Measurements from ENCODE around the gene FAM222A. TPM values are rescaled to one million over a fixed set of nuclear protein-coding genes. Genes with fewer than 3 reads are reported as not detected.

FAM222A gene
- total and polyA plus RNA-seq, 2 of the 8 experiments (the other 6 are each of a cell fraction or from before 2014, with no cell fraction given): 0.94 to 1.1 TPM

- Histone ChIP-seq H3K27me3 (replicated peaks in 1 of 4; ENCODE audit: control insufficient read depth in 3 of 4, extremely low read depth in 1 of 4, insufficient read depth in 3 of 4, low read length in 3 of 4) (peaks cover 0 to 7% (median under 1%) of the 10 kb centered on the region in 4 experiments; a peak in 4 of 7 replicates), H3K23ac (ENCODE audit: insufficient read length) (no peak overlapping the region), H2BK120ac (replicated peaks; ENCODE audit: low read depth, low read length) (no peak overlapping the region), H3K4me3 (ENCODE audit: extremely low read depth in 1 of 4, insufficient read depth in 2 of 4, low read depth in 3 of 4, low read length in 4 of 4) (no peak overlapping the region), H3K4me1 (replicated peaks in 1 of 4; ENCODE audit: control insufficient read depth in 3 of 4, insufficient read depth in 4 of 4, low read length in 3 of 4) (peaks cover 0 to 8% (median 4%) of the 10 kb centered on the region in 4 experiments; a peak in 4 of 7 replicates), H2BK15ac (ENCODE audit: low read length) (no peak overlapping the region), H3K23me2 (ENCODE audit: low read depth, low read length) (no peaks in the 10 kb centered on the region), H3K14ac (ENCODE audit: insufficient read length) (no peak overlapping the region), H3K36me3 (ENCODE audit: control insufficient read depth in 2 of 4, insufficient read depth in 4 of 4, low read length in 3 of 4) (no peaks in the 10 kb centered on the region), H4K20me1 (replicated peaks in 1 of 2; ENCODE audit: control insufficient read depth in 1 of 2, insufficient read depth in 2 of 2, low read length in 2 of 2) (peaks cover 0 to 3% of the 10 kb centered on the region in 2 experiments), H3K4ac (replicated peaks; ENCODE audit: insufficient read length, low read depth, low read length) (no peak overlapping the region), H4K8ac (ENCODE audit: extremely low read depth, insufficient read depth, low read length) (no peak overlapping the region), H3K9me3 (ENCODE audit: insufficient read depth in 2 of 2, low read depth in 1 of 2, low read length in 1 of 2) (no peaks in the 10 kb centered on the region; a peak in 1 of 4 replicates), H3K79me2 (ENCODE audit: control insufficient read depth in 1 of 2, insufficient read depth in 2 of 2, low read length in 2 of 2) (no peaks in the 10 kb centered on the region), H2BK12ac (ENCODE audit: low read depth, low read length) (no peak overlapping the region), H2BK5ac (ENCODE audit: low read depth, low read length) (no peak overlapping the region), H4K91ac (replicated peaks; ENCODE audit: insufficient read length, low read length) (no peak overlapping the region), H2AFZ (ENCODE audit: low read length) (no peak overlapping the region), H2BK20ac (ENCODE audit: low read length) (no peak overlapping the region), H3K4me2 (ENCODE audit: insufficient read depth in 1 of 2, low read depth in 2 of 2, low read length in 2 of 2) (no peak overlapping the region), H3K56ac (replicated peaks; ENCODE audit: insufficient read length, low read depth, low read length) (no peak overlapping the region), H3K18ac (ENCODE audit: extremely low read depth, low read length) (no peak overlapping the region), H3K79me1 (ENCODE audit: low read depth, low read length) (no peaks in the 10 kb centered on the region), H3K9ac (replicated peaks in 1 of 4; ENCODE audit: extremely low read depth in 1 of 4, low read depth in 3 of 4, low read length in 3 of 4) (no peak overlapping the region), H2AK5ac (ENCODE audit: low read depth, low read length) (no peak overlapping the region), H4K5ac (ENCODE audit: insufficient read length, low read depth, low read length) (no peak overlapping the region), H3K27ac (ENCODE audit: low read depth, low read length) (no peak overlapping the region)
- FAIRE-seq (no peak), DNase-seq (ENCODE audit: low read depth in 1 of 2, low spot score in 2 of 2) (no peak)
- POLR2A ChIA-PET (ENCODE audit: partially characterized antibody): no interaction called here
- 90% methylated on average over 12 of the region's 12 CpGs; no CpG with 5 or more reads in 1 of the 2 experiments for WGBS, 2 experiments (ENCODE audit: extremely low coverage in 1 of 2, insufficient coverage in 1 of 2, insufficient read length in 1 of 2, insufficient replicate concordance in 2 of 2, low coverage in 1 of 2, low lambda C conversion rate in 2 of 2, missing lambda C conversion rate in 1 of 2)
- CTCF ChIA-PET (ENCODE audit: partially characterized antibody): interaction anchor here (0.6 to 1.6 kb wide), 5 partner anchors 9 to 288 kb away, joined by 3 to 4 read pairs (median 4); no protein-coding TSS in a partner anchor
- TF ChIP-seq CTCF (IDR thresholded peaks at IDR 0.05; ENCODE audit: control extremely low read depth in 1 of 3, insufficient read depth in 1 of 3, low read depth in 1 of 3, low read length in 3 of 3): no peak
- no peak for TF ChIP-seq TBP (IDR thresholded peaks at IDR 0.05; ENCODE audit: low read depth, low read length)
- no peak for TF ChIP-seq KDM1A (IDR thresholded peaks at IDR 0.05; ENCODE audit: borderline replicate concordance, low read length)
- TF ChIP-seq ATF3 (IDR thresholded peaks at IDR 0.05; ENCODE audit: insufficient read depth, low read depth, low read length): no peak
- no peak for TF ChIP-seq BCL11A (IDR thresholded peaks at IDR 0.05; ENCODE audit: low read depth in 2 of 2, low read length in 2 of 2)
- no peak for TF ChIP-seq MAFK (IDR thresholded peaks at IDR 0.05; ENCODE audit: low read depth, low read length)
These were observed 36.3 kb upstream of the FAM222A start for GRCh38 chr12:109677279-109677691.
